A549 (cell line): ENCODE measurements around the gene TASOR. TPM values are rescaled to one million over a fixed set of nuclear protein-coding genes. Genes with fewer than 3 reads are reported as not detected.

Experiments used
- ATAC-seq, 2 experiments: fragments of 200-7000 bp in 1 of 2; fragments of >200 bp in 1 of 2; cut with Nextera tagmentation in 1 of 2; cut with Tn5 transposase in 1 of 2; 3 replicates each; pipeline versions ENCODE4 v1.8.0 to v1.9.1; 2018 to 2020; ENCODE audit warnings: mild to moderate bottlenecking in 1 of 2, moderate library complexity in 1 of 2
- CTCF ChIA-PET: fragments of 300-600 bp; sonication (Branson Sonifier 250); formaldehyde crosslinking; extraction: SDS; loops from one replicate; lab custom pipeline; 2021; ENCODE audit warnings: antibody characterized with exemption, inconsistent platforms; lab: Yijun Ruan, JAX
- POLR2A ChIA-PET: fragments of 350-600 bp; formaldehyde crosslinking; extraction: SDS; loops from one replicate; lab custom pipeline; 2021; ENCODE audit warnings: antibody characterized with exemption, inconsistent platforms; lab: Yijun Ruan, JAX
- DNase-seq, 2 experiments: peaks; one replicate each; pipeline versions ENCODE4 v3.0.0 to v3.0.0-alpha.2; 2011 to 2016; ENCODE audit warnings: low read depth in 1 of 2, low spot score in 1 of 2
- FAIRE-seq: peaks from 2 replicates; lab custom pipeline; 2011; peaks lifted over from hg19 to GRCh38; lab: Jason Lieb, UNC
- H3K27ac ChIP-seq, 2 experiments: fragments of >200 bp; sonication (Bioruptor Twin); formaldehyde crosslinking; 3 replicates each; pipeline ENCODE4 v1.5.1; 2016 to 2017
- H3K4me1 ChIP-seq: fragments of >200 bp; sonication (Bioruptor Twin); formaldehyde crosslinking; 3 replicates; pipeline ENCODE4 v1.6.1; 2016
- H3K4me2 ChIP-seq: fragments of >200 bp; sonication (Bioruptor Twin); formaldehyde crosslinking; 3 replicates; pipeline ENCODE4 v1.6.1; 2016
- H3K4me3 ChIP-seq: fragments of >200 bp; sonication (Bioruptor Twin); formaldehyde crosslinking; 3 replicates; pipeline ENCODE4 v1.5.1; 2016
- H3K9me3 ChIP-seq: fragments of >200 bp; sonication (Bioruptor Twin); formaldehyde crosslinking; 3 replicates; pipeline ENCODE4 v1.6.1; 2016
- ATOH8 ChIP-seq: fragments of 250-450 bp; sonication (Bioruptor Pico); IDR thresholded peaks from 2 replicates; pipeline ENCODE4 v1.5.0; 2020; ENCODE audit warnings: low read depth, mild to moderate bottlenecking, moderate library complexity
- CBX2 ChIP-seq: fragments of 200-600 bp; sonication (generic); IDR thresholded peaks from 2 replicates; pipeline ENCODE4 v1.6.1; 2016; ENCODE audit warnings: low read depth, mild to moderate bottlenecking, borderline replicate concordance
- CHD4 ChIP-seq: fragments of 200-600 bp; sonication (generic); IDR thresholded peaks from 2 replicates; pipeline ENCODE4 v1.6.1; 2016; ENCODE audit warnings: antibody characterized with exemption, mild to moderate bottlenecking, borderline replicate concordance
- EHF ChIP-seq: fragments of 250-450 bp; sonication (Bioruptor Pico); IDR thresholded peaks from 2 replicates; pipeline ENCODE4 v1.5.0; 2020; ENCODE audit warnings: mild to moderate bottlenecking
- EHMT2 ChIP-seq: fragments of 200-600 bp; sonication (generic); IDR thresholded peaks from 2 replicates; pipeline ENCODE4 v1.6.1; 2016; ENCODE audit warnings: antibody characterized with exemption, low read depth, mild to moderate bottlenecking, moderate library complexity
- FOXS1 ChIP-seq: fragments of 250-450 bp; sonication (Bioruptor Pico); IDR thresholded peaks from 2 replicates; pipeline ENCODE4 v1.5.0; 2020; ENCODE audit warnings: mild to moderate bottlenecking, moderate library complexity
- HDAC2 ChIP-seq: fragments of 200-600 bp; sonication (generic); IDR thresholded peaks from 2 replicates; pipeline ENCODE4 v1.6.1; 2016
- HES2 ChIP-seq: fragments of >200 bp; sonication (Bioruptor Twin); formaldehyde crosslinking; IDR thresholded peaks from 2 replicates; pipeline ENCODE4 v1.6.1; 2016
- HMGXB4 ChIP-seq: fragments of 250-450 bp; sonication (Bioruptor Pico); IDR thresholded peaks from 2 replicates; pipeline ENCODE4 v1.5.0; 2021; ENCODE audit warnings: mild to moderate bottlenecking, moderate library complexity, borderline replicate concordance
- JUN ChIP-seq, 2 experiments: fragments of >200 bp; sonication (Bioruptor Twin); formaldehyde crosslinking; IDR thresholded peaks; 2 replicates in 1 of 2; 3 replicates in 1 of 2; pipeline ENCODE4 v1.6.1; 2016 to 2017
- JUNB ChIP-seq: fragments of >200 bp; sonication (Bioruptor Twin); formaldehyde crosslinking; IDR thresholded peaks from 2 replicates; pipeline ENCODE4 v1.6.1; 2016
- MAZ ChIP-seq: fragments of 150-350 bp; IDR thresholded peaks from 2 replicates; pipeline ENCODE4 v1.6.1; 2014; ENCODE audit warnings: antibody characterized with exemption, low read depth, low read length, borderline replicate concordance
- NR3C1 ChIP-seq: fragments of >200 bp; sonication (Bioruptor Twin); formaldehyde crosslinking; IDR thresholded peaks from 3 replicates; pipeline ENCODE4 v1.6.1; 2017
- PBX3 ChIP-seq: IDR thresholded peaks from 2 replicates; pipeline ENCODE4 v1.6.1; 2012
- REST ChIP-seq: fragments of 200-600 bp; sonication (generic); IDR thresholded peaks from 2 replicates; pipeline ENCODE4 v1.6.1; 2016; ENCODE audit warnings: antibody characterized with exemption, mild to moderate bottlenecking, moderate library complexity
- WGBS: methylation state at CpG from one replicate; pipeline ENCODE4 v1.1.6; 2017; ENCODE audit errors: missing lambda C conversion rate; 5-methylcytosine and 5-hydroxymethylcytosine counted together
- polyA plus RNA-seq, 4 experiments: library from polyadenylated mRNA; depleted of rRNA in 3 of 4; stranded (reverse); fragments of >200 nt; fragmentation: RNase III in 1 of 4; extraction: RNeasy Plus Mini Kit Qiagen cat#74134 plus additional on column Dnase treatment in 1 of 4; gene quantifications; 2 replicates in 3 of 4; 3 replicates in 1 of 4; pipeline ENCODE4 v1.2.3, GENCODE V29; 2011 to 2017

The TASOR gene
- polyA plus RNA-seq, 2 of the 4 experiments (the other 2 are of a cell fraction), result 33.5 to 49.0 TPM

GRCh38 chr3:56704706-56705105, 21.6 kb upstream of the TASOR start:
- CTCF ChIA-PET, result interaction anchor here (1.1 to 8.4 kb wide), 4 partner anchors 60 to 286 kb away, joined by 3 to 184 read pairs (median 45); partner anchors contain the start of gene ARHGEF3

More at GRCh38 chr3:56704706-56705105, 21.6 kb upstream of the TASOR start:
- no peak overlapping the region for H3K4me3 ChIP-seq
- TF ChIP-seq HDAC2 (no peak), EHMT2 (no peak), NR3C1 (no peak), FOXS1 (no peak), CHD4 (no peak), PBX3 (no peak), ATOH8 (CRISPR knock-in tag) (no peak), JUNB (no peak), HMGXB4 (CRISPR knock-in tag) (no peak), EHF (no peak), HES2 (no peak), CBX2 (no peak), JUN (IDR thresholded peaks at IDR 0.05) (no peak), MAZ (no peak), REST (no peak)
- 0 out of 3 replicates have a peak, but pooled peaks cover 3% of the 10 kb centered on the region for H3K9me3 ChIP-seq
- WGBS, result 84% methylated on average over 3 of the region's 3 CpGs
- no peak overlapping the region for H3K27ac ChIP-seq
- FAIRE-seq (no peak), ATAC-seq (no peak), DNase-seq (no peak)
- H3K4me2 ChIP-seq, result no peak overlapping the region
- no peaks in the 10 kb centered on the region for H3K4me1 ChIP-seq
- POLR2A ChIA-PET, result no interaction called here
